HL-60/S4 treated with retinoic acid at 250 ng/mL for 4 days and 3 days (cell line): Measurements from ENCODE around the gene SHC3.

ENCODE experiments used
- in situ Hi-C: fragments of 300-500 bp; cut with MboI; formaldehyde crosslinking; loops from 2 replicates; pipeline ENCODE4 v1.7.0; 2022; ENCODE audit warnings: low sequenced_read_pairs

Gene SHC3

GRCh38 chr9:89029788-89030187 lies 148.8 kb downstream of the SHC3 start:
- in situ Hi-C loops: no loop called here

DNA sequence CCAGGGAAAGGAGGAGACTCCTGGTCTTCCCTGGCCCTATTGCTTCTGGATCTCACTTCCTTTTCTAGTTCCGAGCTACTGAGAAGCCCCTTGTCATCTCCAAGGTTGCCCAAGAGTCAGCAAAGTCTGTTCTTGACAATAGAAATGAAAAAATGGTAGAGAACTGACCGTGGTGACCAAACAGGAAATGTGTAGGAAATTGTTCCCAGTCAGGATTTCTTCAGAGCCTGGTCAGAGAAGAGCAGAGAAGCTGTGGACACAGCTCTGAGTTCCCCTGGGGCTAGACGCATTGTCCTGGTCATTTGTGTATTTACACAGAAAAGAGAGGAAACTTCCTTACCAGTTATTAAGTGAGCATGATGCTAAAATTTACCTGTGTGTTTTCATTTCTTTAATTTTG lies 151.7 kb downstream of the SHC3 start:
- in situ Hi-C loops: no loop called here

DNA sequence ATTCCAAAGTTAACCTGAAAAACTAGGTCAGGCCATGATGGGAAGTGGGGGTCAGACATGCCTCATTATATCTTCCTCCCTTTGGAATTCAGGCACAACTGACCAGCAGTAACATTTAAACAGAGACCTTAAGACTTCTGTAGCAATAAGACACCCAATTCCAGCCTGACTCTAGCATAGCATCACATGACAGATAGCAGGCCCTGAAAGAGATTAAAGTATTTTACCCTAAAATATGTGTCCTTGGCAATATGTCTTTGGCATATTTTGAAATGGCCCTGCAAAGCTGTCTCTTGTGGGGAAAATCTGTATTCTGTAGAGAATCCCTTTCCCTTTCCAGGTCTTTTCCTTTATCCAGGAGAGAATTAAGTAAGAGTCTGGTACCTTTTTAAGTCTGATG lies 153.1 kb downstream of the SHC3 start:
- in situ Hi-C loops: no loop called here

GRCh38 chr9:89024727-89025126 lies 153.9 kb downstream of the SHC3 start:
- in situ Hi-C loops: loop anchor here (25.0 kb wide), 1 partner anchor 1062 kb away; the partner anchor contains the start of gene CDK20

- in situ Hi-C loops: loop anchor here (25.0 kb wide), 1 partner anchor 1061 kb away; the partner anchor contains the start of gene CDK20
These were observed 154.9 kb downstream of the SHC3 start for GRCh38 chr9:89023740-89024139.

DNA sequence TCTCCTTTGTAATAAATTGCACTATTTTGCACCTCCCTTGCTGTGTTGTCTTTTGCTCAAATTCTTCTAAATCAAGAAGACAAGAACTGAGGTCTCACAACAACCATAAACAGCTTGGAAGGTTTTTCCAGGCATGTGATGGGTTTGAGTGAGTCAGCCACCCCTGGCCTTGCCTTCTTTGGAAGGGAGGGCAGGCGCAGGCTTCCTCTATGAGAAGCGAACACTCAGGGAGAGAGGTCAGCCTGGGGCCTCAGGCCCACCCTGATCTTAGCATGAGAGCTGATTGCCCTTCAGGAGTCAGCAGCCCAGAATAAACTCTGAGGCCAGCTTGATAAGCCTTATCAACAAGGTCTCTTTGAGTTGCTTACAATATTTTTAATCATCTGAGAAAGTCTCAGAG lies 155.7 kb downstream of the SHC3 start:
- in situ Hi-C loops: loop anchor here (25.0 kb wide), 1 partner anchor 1061 kb away; the partner anchor contains the start of gene CDK20

DNA sequence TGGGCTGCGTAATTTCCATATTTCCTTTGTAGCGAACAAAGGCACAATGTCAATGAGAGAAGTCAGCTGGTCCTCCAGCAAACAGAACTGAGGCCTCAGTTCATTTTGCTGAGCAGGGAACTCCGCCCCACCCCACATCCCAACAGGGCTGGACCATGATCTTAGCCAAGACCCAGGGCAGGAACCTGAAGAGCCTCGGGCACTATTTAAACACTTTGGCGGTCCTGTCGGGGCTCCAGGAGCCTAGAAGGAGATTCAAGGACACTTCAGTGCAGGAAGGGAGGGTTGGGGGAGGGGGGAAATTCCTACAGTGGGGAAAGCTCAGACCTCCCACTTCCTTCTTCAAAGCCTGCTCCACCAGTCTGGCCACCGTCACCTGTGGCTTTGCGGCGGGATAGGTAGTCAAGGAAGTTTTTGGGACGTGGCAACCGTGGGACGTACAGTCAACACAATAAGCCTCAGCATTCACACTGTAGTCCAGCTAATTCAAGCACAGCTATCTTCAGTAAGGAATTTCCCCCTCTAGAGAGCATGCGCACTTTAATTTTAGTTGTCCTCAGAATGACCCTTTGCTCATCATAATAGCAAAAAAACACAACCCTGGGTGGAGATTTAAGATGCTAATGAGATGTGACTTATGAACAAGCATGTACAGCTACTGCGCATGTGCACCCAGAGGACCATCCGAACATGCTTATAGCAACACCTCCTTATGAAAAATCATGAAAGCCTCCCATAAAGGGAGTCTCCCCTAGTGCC lies 156.4 kb downstream of the SHC3 start:
- in situ Hi-C loops: loop anchor here (25.0 kb wide), 1 partner anchor 1060 kb away; the partner anchor contains the start of gene CDK20

DNA sequence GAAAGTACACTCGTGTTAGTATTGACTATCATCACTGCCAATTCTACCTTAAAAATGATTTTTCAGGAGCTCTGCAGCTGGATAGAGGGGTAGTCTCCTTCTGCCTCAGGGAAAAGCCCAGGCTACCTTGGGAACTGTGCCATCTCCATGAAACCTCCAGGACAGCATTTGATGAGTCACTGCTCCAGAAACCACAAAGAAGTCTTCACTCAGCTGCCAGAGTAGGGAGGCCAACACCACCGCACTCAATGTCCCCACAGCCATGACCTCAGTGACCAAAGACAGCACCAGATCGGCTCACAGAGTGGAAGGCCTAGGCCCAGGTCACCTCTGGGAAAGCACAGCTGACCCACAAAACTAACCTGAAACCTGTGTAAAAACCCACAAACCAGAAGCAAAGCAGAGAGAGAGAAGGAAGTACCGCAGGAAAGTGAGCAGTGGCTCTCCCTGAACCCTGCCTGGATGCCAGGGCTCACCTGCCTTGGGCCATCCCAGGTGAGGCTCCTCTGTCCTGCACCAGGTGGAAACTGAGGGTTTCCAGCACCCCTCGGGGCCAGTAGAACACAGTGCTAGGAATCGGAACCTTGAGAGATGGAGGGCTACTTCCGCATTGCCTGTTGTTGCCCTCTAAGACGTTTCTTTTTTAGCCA lies 157.3 kb downstream of the SHC3 start:
- in situ Hi-C loops: loop anchor here (25.0 kb wide), 1 partner anchor 1059 kb away; the partner anchor contains the start of gene CDK20

DNA sequence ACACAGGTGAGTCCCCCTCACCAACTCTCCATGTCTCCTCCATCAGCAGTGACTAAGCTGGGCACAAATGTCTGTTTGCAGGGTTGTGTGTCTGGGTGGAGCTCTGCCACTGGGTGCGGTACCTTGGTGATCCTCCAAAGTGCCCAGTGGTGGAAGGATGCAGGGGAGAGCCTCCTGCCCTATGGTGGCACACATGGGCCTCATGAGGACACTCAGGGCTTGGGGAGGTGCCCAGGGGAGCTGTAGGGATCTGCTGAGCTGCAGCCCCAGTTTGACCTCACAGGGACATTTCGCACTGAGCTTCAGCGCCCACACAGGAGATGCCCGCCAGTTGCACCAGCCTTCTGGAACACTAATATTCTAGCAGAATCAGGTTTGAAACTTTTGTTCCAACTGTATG lies 157.9 kb downstream of the SHC3 start:
- in situ Hi-C loops: loop anchor here (25.0 kb wide), 1 partner anchor 1058 kb away; the partner anchor contains the start of gene CDK20

DNA sequence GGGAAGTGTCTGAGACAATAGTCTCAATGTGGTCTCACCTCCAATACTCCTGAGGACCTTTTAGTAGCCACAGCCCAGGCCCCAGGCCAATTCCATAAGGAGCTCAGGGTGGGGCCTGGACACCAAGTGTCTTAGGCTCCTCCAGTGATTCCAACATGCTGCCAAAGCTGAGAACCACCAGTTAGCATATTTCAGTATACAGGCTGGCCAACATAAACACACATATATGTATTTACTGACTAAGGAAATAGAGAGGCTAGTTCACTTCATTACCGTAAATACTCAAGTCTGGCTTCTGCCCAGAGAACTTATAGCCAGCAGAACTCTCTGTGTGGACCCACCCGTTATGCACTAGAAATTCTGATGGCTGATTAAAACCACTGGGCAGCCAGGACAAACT lies 163.3 kb downstream of the SHC3 start:
- in situ Hi-C loops: loop anchor here (25.0 kb wide), 1 partner anchor 1053 kb away; the partner anchor contains the start of gene CDK20

DNA sequence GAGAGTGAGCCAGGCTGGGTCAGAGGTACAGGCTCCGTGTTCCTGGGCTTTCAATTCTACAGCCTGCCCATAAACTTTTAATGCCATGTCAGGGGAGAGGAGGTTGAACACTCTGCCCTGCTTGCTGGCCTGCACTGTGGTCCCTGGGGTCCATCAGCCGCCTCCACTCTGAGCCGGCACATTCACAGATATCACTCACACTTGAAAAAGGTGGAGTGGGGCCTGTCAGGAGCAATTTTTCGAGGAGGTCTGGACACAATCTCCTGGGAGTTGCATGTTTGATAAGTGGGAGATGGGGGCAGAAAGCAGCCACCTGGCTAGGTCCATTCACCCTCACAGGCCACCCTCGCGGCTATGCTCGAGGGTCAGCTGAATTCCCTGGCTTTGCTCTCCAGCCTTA lies 164.5 kb downstream of the SHC3 start:
- in situ Hi-C loops: loop anchor here (25.0 kb wide), 1 partner anchor 1052 kb away; the partner anchor contains the start of gene CDK20

GRCh38 chr9:89013660-89014059 lies 165.0 kb downstream of the SHC3 start:
- in situ Hi-C loops: loop anchor here (25.0 kb wide), 1 partner anchor 1051 kb away; the partner anchor contains the start of gene CDK20

DNA sequence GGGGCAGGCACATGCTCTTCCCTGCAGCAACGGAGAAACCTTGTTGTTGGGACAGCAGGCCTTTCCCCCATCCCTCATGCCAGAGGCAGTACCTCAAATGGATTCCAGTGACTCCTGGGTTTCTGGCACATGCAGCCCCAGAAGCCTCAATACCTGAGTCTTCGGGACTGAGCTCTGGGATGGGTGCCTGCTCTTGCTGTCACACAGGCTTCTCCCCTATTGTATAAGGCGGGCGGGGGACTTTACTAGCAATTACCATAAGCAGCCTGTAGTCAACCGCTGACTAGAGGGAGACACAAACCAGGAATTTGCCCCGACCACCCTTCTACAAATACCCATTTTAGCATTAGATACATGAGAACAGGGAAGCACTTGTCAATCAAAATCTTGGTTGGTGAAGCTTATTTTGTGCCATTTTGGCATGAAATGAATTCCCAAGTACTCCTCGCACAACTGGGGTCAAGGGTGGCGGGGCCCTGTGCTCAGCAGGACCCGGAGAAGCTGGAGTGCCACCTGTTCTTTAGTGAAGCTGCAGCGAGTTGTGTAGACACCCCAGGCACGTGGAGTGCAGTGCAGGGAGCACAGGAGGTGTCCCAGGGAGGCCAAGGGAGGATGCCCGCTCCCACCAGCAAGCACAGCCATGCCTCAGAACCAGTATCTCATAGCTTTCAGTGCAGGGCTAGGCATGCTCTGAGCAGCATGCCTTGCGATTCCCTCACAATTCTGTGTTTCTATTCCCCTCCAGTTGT lies 166.2 kb downstream of the SHC3 start:
- in situ Hi-C loops: loop anchor here (25.0 kb wide), 1 partner anchor 1050 kb away; the partner anchor contains the start of gene CDK20

DNA sequence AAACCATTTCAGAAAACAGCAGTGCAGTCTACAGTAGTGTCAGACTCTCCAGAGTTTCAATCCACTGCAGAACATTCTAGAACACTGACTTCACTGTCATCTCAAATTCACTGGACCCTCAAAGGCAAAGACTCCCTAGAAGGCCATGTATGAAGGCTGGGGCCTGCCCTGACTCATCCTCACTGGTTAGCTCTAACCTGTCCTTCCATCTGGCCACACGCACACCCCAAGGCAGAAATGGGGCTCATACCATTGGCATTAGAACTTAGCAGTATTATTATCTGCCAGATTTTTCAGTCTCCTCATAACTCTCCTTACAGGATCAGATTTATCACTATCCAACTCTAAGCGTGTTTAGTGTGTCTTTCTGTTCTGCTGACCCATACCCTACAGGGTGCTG lies 166.9 kb downstream of the SHC3 start:
- in situ Hi-C loops: loop anchor here (25.0 kb wide), 1 partner anchor 1049 kb away; the partner anchor contains the start of gene CDK20

DNA sequence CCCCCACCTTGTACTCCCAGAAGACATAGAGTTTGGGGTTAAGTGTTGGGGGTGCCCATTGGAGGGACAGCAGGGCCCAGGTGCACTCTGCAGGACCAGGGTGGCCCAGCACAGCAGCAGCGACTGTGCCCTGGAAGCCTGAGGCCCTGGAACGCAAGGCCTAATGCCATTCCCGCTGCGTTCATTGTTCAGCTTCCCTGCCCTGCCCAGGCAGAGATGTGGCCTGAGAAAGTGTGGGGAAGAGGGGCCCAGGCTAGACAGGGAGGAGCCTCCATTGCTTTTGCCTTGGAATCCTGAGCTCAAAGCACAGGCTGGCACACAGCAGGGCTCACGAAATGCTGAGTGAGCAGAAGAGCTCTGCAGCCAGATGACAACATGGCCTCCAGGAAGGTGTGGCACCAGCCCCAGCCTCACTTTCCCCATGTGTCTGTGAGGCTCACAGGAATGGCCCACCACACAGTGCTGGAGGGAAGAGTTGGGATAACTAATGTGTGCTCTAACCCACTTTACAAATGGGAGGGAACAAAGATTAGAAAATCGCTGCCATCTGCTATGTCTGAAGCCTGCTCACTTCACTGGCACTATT lies 168.0 kb downstream of the SHC3 start:
- in situ Hi-C loops: loop anchor here (25.0 kb wide), 1 partner anchor 1048 kb away; the partner anchor contains the start of gene CDK20

DNA sequence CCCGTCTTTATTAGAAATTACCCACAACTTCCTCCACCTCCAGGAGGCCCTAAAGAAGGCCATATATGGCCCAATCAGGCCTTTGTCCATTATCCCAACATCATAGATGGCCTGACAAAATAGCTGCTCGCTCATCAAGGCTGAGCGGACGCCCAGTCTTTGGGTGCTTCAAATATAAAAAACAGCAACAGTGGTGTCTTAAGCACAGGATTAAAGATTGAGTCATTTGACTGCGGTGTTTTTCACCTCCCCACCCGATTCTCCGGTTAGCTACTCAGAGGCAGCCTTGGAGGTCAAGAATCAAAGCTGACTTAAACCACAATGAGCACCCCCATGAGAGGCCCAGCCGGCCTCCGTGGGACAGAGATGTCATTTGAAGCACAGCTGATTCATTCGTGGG lies 168.6 kb downstream of the SHC3 start:
- in situ Hi-C loops: loop anchor here (25.0 kb wide), 1 partner anchor 1048 kb away; the partner anchor contains the start of gene CDK20

- in situ Hi-C loops: loop anchor here (10.0 to 25.0 kb wide), 2 partner anchors 415 to 1047 kb away; partner anchors contain the start of gene CDK20
These were observed 169.1 kb downstream of the SHC3 start for GRCh38 chr9:89009546-89009840.

GRCh38 chr9:89008744-89009545 lies 169.7 kb downstream of the SHC3 start:
- in situ Hi-C loops: loop anchor here (10.0 to 25.0 kb wide), 2 partner anchors 414 to 1047 kb away; partner anchors contain the start of gene CDK20

- in situ Hi-C loops: loop anchor here (10.0 to 25.0 kb wide), 2 partner anchors 413 to 1046 kb away; partner anchors contain the start of gene CDK20
These were observed 170.4 kb downstream of the SHC3 start for GRCh38 chr9:89008055-89008743.
